GM23248 (cell line): Measurements from ENCODE around the gene PXDC1.

Source experiments
- EZH2 ChIP-seq: fragments of 200-600 bp; sonication (generic); IDR thresholded peaks from 2 replicates; pipeline ENCODE4 v1.6.1; 2018; ENCODE audit warnings: antibody characterized with exemption, mild to moderate bottlenecking; ENCODE audit not compliant: insufficient read depth, poor library complexity, severe bottlenecking
- EZH2phosphoT487 ChIP-seq: fragments of 200-600 bp; sonication (generic); IDR thresholded peaks from 2 replicates; pipeline ENCODE4 v1.6.1; 2018; ENCODE audit warnings: antibody characterized with exemption, moderate library complexity, mild to moderate bottlenecking, low read depth; ENCODE audit not compliant: insufficient read depth

DNA sequence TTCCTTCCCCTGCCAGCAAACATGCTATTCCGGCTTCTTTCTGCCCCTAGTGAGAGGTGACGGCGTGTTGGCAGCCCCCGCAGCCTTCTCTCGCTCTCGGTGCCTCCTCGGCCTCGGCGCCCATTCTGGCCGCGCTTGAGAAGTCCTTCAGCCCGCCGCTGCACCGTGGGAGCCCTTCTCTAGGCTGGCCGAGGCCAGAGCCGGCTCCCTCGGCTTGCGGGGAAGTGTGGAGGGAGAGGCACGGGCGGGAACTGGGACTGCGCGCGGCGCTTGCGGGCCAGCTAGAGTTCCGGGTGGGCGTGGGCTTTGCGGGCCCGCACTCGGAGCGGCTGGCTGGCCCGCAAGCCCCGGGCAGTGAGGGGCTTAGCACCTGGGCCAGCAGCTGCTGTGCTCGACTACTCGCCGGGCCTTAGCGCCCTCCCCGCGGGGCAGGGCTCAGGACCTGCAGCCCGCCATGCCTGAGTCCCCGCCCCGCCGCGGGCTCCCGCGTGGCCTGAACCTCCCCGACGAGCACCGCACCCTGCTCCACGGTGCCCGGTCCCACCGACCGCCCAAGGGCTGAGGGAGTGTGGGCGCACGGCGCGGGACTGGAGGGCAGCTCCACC lies 20.0 kb upstream of the PXDC1 start:
- TF ChIP-seq EZH2 (no peak), EZH2phosphoT487 (no peak)
